OCI-LY3 (cell line): ENCODE measurements around the gene GLOD4.

ENCODE experiments used
- EZH2phosphoT487 ChIP-seq: fragments of 200-600 bp; shearing (Covaris generic); IDR thresholded peaks from 2 replicates; pipeline ENCODE4 v1.6.1; 2018; ENCODE audit warnings: antibody characterized with exemption, mixed run types, low read depth
- TF ChIP-seq, protein P1 (sequence below): fragments of 200-600, 300-600 bp; sonication (generic); IDR thresholded peaks from 2 replicates; pipeline ENCODE4 v1.5.1; 2014; ENCODE audit warnings: antibody characterized with exemption, low read length, low read depth

DNA sequence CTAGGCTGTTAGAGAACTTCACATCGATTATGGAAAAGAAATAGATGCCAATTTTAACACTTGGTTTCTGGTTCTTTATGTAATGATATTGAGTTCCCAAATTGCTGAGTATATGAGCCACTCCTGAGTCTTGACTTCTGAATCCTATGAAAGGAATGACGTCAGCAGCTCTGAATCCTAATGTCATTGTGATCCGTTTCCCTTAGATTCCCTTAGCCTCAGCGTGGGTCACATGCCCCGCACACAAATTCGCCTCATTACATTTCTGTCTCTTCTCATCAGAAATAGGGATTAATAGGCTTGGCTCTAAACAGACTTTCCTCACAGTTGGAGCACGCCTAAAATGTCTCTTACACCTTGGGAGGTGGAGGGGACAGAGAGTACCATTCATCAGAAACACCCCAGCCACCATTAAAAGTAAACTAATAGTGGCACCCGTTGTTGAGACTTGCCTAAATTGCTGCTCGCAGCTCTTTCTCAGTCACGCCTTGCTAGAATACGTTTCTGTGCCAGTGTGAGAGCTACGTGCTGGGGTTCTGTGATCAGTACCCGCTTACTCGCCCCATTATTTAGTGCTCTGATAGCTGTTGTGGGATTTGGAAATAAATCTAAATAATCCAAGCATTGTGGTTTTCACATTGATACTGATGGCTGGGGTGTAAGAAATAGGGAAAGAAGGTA lies 7.2 kb upstream of the GLOD4 start:
- TF ChIP-seq, protein P1, sequence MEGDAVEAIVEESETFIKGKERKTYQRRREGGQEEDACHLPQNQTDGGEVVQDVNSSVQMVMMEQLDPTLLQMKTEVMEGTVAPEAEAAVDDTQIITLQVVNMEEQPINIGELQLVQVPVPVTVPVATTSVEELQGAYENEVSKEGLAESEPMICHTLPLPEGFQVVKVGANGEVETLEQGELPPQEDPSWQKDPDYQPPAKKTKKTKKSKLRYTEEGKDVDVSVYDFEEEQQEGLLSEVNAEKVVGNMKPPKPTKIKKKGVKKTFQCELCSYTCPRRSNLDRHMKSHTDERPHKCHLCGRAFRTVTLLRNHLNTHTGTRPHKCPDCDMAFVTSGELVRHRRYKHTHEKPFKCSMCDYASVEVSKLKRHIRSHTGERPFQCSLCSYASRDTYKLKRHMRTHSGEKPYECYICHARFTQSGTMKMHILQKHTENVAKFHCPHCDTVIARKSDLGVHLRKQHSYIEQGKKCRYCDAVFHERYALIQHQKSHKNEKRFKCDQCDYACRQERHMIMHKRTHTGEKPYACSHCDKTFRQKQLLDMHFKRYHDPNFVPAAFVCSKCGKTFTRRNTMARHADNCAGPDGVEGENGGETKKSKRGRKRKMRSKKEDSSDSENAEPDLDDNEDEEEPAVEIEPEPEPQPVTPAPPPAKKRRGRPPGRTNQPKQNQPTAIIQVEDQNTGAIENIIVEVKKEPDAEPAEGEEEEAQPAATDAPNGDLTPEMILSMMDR, result no peak
- TF ChIP-seq EZH2phosphoT487, result no peak
